ENCODE data around the gene UBE4A.
A peak's percentile ranks its signal among the peaks of the same experiment; 100 is the strongest.

Gene UBE4A

DNA sequence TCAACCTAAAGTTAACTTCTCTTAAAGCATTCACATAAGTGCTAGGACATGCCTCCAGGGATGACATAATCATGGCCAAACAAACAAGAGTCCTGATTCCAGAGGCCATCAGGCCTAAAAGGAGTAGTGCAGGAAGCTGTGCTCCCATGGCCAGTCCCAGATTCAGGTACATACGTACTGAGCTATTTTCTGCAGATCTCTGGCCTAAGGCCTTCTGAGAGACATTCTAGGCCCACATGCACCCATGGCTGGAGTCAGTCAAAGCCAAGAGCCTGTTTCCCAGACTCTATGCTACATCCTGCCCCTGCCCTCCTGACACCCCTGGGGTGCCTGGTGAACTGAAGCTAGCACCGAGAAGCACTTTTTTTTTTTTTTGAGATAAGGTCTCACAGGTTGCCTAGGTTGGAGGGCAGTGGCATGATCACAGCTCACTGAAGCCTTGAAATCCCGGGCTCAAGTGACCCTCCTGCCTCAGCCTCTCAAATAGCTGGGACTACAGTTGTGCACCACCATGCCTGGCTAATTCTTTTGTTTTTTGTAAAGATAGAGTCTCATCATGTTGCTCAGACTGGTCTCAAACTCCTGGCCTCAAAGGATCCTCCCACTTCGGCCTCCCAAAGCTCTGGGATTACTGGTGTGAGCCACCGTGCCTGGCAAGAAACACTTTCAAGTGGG, 17.4 kb upstream of the UBE4A start:
- no peak for DNase-seq (ENCODE audit: low read depth)

DNA sequence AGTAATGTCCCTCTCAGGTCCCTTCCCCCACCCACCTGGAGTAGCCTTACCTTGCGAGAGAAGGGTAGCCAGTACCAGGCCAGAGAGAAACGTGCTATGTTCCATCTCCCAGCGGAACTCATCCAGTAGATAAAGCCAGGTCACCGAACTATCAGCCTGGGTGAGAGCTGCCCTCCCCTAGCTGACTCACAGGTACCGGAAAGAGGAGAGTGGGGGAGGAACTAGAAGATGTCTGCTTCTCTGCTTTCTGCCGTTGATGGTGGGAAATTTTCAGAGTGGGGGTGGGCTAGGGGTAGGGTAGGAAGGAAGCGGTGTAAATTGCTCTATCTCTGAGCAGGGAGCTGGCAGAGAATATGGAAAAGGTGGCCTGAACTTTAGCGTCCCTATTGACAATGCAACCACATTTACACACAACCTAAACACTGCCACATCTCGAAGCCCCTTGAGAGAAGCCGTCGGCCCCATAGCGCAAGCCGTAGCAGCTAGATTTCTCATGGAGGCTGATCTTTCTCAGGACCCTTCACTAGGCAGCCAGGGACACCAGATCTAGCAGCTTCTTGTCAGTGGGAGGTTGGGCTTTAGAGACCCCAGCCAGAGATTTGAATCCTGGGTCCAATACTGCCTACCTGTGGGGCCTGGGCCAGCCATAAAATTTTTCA, 16.8 kb upstream of the UBE4A start, which contains the start of gene CD3D:
Gene CD3D (minus strand): TSS at position 203 of the 659 bp plus-strand sequence. CDS start 98 bp downstream, at position 105.
- DNase-seq (ENCODE audit: low read depth), result peak; percentile 41

DNA sequence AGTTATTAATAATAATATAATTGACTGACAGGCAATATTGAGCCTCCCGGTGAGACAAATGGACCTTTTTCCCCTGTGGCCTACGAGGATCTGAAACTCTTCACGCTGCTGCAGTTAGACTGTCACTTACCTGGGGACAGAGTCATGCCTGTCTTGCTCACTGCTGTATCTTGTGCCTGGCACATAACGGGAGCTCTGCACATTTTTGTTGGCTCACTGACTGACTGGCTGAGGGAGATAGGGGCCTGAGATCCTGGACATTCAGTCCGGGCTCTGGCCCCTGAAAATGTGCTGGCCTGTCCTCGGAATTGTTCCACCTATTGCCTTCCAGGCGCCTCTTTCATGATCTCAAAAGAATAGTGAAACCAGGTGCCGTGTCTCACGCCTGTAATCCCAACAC, 16.2 kb upstream of the UBE4A start:
- DNase-seq (ENCODE audit: low read depth), result no peak

DNA sequence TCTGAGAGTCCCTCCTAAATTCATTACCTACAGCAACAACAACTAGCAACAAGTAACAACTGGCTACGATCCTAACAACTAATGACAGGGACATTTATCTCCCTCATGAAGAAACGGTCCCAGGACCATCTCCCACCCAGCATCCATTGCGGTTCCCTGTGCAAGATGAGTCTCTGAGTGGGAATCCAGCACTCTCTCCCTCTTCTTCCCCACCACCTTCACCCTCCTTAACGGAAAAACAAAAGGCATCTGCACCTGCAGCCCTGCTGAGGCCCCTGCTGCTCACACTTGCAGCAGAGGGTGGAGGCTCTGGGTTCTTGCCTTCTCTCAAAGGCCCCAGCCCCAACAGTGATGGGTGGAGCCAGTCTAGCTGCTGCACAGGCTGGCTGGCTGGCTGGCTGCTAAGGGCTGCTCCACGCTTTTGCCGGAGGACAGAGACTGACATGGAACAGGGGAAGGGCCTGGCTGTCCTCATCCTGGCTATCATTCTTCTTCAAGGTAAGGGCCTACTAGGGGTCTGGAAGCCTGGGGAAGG, 15.4 kb upstream of the UBE4A start, which contains the start of gene CD3G:
Gene CD3G (plus strand): TSS at position 364 of the 535 bp plus-strand sequence. CDS start 80 bp downstream, at position 444.
- DNase-seq (ENCODE audit: low read depth), result peak; percentile 48

GRCh38 chr11:118349475-118349874, 9.9 kb upstream of the UBE4A start:
- DNase-seq (ENCODE audit: low read depth), result no peak

DNA sequence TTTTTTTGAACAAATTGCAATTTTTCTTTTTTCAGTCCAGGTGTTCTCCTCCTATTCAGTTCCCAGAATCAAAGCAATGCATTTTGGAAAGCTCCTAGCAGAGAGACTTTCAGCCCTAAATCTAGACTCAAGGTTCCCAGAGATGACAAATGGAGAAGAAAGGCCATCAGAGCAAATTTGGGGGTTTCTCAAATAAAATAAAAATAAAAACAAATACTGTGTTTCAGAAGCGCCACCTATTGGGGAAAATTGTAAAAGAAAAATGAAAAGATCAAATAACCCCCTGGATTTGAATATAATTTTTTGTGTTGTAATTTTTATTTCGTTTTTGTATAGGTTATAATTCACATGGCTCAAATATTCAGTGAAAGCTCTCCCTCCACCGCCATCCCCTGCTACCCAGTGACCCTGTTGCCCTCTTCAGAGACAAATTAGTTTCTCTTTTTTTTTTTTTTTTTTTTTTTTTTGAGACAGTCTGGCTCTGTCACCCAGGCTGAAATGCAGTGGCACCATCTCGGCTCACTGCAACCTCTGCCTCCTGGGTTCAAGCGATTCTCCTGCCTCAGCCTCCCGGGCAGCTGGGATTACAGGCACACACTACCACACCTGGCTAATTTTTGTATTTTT, 6.2 kb upstream of the UBE4A start:
- DNase-seq (ENCODE audit: low read depth), result no peak

DNA sequence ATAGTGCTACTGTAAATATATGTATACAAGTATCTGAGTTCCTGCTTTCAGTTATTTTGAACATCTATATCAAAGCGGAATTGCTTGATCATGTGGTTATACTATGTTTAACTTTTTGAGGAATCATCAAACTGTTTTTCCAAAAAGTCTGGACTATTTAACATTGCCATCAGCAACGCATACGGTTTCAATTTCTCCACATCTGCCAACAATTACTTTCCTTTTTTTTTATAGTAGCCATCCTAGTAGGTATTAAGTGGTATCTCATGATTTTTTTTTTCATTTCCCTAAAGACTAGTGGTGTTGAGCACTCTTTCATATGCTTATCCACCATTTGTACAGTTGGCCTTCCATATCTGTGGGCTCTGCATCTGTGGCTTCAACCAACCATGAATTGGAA, 1.3 kb upstream of the UBE4A start:
- DNase-seq (ENCODE audit: low read depth), result no peak

DNA sequence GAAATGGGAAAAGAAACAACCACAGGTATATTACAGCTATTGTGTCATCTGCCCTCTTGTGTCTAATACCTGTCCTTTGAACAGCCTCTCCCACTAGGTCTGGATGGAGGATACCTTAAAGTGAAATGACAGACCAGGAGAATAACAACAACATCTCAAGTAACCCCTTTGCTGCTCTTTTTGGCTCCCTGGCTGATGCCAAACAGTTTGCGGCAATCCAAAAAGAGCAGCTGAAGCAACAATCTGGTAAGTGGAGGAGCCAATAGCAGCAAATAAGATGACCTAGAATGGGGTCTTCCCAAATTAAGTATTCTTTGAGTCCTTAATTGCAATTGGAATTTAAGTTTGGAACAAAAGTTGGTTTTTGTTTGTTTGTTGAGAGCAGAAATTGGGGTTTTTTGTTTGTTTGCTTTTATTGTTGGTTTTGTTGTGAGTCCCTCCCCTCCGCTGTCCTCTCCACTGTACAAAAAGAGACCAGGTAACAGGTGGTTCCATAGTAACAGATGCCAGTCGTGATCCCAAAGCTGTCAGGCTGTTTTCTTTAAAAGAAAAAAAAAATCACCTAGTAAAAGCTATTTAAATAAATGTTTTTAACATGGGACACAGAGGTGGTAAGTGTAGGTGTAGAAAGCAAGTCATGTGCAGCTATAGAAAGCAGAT, 5.7 kb downstream of the UBE4A start:
- DNase-seq (ENCODE audit: low read depth), result no peak

GRCh38 chr11:118366287-118366686, 6.9 kb downstream of the UBE4A start:
- no peak for DNase-seq (ENCODE audit: low read depth)

GRCh38 chr11:118370774-118371173, 11.4 kb downstream of the UBE4A start:
- no peak for DNase-seq (ENCODE audit: low read depth)

DNA sequence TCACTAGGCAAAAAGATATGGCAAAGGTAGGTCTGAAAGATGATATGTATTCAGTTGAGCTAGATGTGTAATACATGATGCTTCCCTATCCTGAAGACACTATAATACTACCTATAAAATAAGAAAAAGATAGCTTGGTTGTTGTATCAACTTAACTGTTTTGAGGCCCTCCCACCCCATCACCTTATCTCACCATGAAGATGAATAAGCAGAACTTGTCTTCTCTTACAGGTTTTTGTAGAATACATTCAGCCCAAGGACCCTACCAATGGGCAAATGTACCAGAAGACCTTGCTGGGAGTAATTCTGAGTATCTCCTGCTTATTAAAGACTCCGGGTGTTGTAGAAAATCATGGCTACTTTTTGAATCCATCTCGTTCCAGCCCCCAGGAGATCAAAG, 13.9 kb downstream of the UBE4A start:
- no peak for DNase-seq (ENCODE audit: low read depth)

GRCh38 chr11:118373871-118374270, 14.5 kb downstream of the UBE4A start:
- no peak for DNase-seq (ENCODE audit: low read depth)

DNA sequence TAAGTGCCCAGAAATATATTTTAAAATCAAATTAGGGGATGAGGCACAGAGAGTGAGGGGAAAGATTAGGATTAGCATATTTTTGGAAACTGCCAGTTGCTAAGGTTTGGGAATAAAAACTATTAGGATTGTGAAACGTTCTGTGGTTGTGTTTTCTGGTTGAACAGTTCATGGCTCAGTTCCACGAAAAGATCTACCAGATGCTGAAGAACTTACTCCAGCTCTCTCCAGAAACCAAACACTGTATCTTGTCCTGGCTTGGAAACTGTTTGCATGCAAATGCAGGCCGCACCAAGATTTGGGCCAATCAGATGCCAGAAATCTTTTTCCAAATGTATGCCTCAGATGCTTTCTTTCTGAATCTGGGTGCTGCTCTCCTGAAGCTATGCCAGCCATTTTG, 15.3 kb downstream of the UBE4A start:
- DNase-seq (ENCODE audit: low read depth), result no peak

DNA sequence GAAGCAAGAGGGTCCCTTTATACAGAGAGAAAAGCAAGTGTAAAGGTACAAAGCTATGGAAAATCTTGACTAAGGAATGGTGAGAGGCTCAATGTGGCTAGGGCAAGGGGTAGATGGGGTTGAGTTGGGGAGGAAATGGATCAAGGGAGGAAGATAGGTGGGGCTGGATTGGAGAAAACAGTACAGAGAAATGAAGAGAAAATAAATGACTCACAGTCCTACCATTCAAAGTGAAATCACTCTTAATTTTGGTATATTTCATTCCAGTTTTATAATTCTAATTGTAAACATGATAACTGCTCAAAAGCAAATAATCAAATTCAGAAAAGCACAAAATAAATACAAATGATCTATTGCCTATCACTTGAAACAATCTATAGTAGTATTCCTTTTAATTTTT, 16.6 kb downstream of the UBE4A start:
- no peak for DNase-seq (ENCODE audit: low read depth)

DNA sequence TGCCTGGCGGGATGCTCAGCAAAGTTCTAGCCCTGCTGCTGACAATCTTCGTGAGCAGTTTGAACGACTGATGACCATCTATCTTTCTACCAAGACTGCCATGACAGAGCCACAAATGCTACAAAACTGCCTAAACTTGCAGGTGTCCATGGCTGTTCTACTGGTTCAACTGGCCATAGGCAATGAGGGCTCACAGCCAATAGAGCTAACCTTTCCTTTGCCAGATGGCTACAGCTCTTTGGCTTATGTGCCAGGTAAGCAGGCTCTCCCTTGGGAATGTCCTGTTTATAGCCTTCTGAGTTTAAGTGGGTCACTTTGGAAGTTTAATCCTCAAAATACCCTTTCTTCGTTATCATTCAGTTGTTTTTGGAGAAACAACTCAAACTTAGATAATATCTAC, 20.1 kb downstream of the UBE4A start:
- DNase-seq (ENCODE audit: low read depth), result no peak

DNA sequence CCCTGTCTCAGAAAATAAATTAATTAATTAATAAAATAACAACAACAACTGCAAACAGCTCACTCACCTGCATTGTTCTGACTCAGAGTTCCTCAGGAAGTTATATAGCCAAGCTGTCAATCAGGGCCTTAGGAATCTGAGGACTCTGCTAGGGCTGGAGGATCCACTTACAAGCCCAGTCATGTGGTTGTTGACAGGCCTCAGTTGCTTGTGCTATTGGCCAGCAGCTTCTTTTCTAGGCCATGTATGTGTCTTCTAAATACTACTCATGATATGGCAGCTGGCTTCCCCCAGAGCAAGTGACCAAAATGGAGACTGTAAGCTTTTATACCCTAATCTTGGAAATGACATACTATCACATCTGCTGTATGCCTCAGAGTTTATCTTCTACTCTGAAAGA, 21.2 kb downstream of the UBE4A start:
- DNase-seq (ENCODE audit: low read depth), result no peak

GRCh38 chr11:118382954-118383353, 23.6 kb downstream of the UBE4A start:
- DNase-seq (ENCODE audit: low read depth), result no peak

DNA sequence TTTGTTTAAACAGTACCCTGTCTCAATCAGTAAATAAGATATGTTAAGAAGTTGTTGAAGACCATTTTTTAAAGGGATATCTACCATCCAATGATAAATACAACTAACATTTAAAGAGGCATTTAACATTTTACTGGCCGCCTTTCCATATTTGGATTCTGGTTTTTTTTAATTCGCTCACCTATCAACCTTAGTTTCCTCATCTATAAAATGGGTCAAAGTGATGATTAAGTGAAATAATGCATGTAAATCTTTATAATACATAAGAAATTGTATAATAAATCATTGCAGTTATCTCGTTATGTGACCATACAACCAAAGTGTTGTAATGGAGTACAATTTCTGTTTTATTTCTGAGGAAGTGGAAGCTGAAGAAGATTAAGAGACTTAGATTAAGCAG, 24.3 kb downstream of the UBE4A start:
- DNase-seq (ENCODE audit: low read depth), result no peak

GRCh38 chr11:118396097-118396501, 36.7 kb downstream of the UBE4A start:
- DNase-seq (ENCODE audit: low read depth), result no peak

DNA sequence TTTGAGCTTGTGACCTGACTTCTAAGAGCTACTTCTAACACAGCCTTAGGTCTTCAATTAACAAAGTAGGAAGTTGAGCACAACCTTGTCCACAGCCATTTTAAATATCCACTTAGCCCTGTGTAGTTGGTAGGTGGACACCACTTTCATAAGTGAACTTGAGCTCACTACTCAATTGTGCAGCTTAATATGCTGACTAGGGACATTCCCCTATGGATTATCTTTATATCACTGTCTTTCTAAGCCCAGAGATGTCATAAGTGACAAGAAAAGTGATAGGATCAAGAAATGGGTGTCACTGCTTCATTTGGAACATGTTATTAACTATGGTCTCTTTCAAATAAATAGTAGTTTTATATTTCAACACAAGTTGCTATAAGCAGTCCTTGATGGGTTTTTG, 38.0 kb downstream of the UBE4A start:
- DNase-seq (ENCODE audit: low read depth), result no peak

DNA sequence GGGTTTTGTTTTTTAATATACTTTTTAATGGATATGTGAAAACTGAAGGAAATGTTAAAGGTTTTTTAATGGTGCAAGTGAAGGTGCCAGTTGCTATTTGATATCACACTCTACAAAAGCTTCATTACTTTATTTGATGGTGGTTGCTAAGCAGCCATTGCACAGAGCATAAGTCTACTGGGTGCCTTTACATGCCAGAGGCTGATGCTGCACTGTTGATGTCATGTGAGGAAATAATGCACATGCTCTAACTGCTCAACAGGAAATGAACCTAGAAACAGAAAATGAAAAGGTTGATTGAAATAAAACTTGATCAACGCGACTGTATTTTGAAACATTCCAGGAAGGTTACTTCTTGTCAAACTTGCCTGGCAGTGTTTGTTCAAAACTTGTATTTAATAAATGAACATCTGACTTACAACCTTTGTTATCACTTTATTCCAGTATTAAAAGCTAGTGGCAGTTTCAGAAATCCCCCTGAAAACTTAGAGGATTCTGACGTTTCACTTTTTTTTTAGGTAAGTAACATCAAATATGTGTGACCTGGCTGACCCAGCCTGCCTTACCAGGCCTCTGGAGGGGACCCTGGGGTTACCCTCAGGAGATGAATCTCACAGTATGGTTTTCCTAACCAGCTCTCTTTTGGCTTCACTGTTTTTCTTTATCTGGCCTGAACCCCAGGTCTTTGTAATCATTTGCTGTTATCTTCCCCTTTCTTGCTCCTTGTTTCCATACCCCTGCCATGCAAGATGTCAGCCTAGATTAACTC, 39.6 kb downstream of the UBE4A start:
- no peak for DNase-seq (ENCODE audit: low read depth)

All from stimulated activated CD8-positive, alpha-beta memory T cell treated with anti-CD3 and anti-CD28 coated beads, Interleukin-4, amount 100 ng/mL, for 24 hours (primary cell).